Smooth muscle cell (in vitro differentiated cells): ENCODE measurements around the gene ELMO1. TPM values are rescaled to one million over a fixed set of nuclear protein-coding genes. Genes with fewer than 3 reads are reported as not detected.

Source experiments
- DNase-seq: peaks from one replicate; lab custom pipeline; 2025; ENCODE audit not compliant: unreplicated experiment; lab: John Stamatoyannopoulos, UW
- H2AFZ ChIP-seq: fragments of 200-600 bp; sonication (generic); 2 replicates; pipeline ENCODE4 v1.6.0; 2016; ENCODE audit warnings: antibody characterized with exemption, low read depth, mild to moderate bottlenecking
- H3F3A ChIP-seq: fragments of 200-600 bp; sonication (generic); 2 replicates; pipeline ENCODE4 v1.6.0; 2017; ENCODE audit warnings: antibody characterized with exemption, low read depth
- H3K27ac ChIP-seq: fragments of 200-600 bp; sonication (generic); 2 replicates; pipeline ENCODE4 v1.5.1; 2016; ENCODE audit warnings: low read depth, mild to moderate bottlenecking
- H3K27me3 ChIP-seq: fragments of 200-600 bp; sonication (generic); 2 replicates; pipeline ENCODE4 v1.6.1; 2016; ENCODE audit warnings: low read depth, mild to moderate bottlenecking
- H3K36me3 ChIP-seq: fragments of 200-600 bp; sonication (generic); 2 replicates; pipeline ENCODE4 v1.5.1; 2016; ENCODE audit warnings: low read depth
- H3K4me1 ChIP-seq: fragments of 200-600 bp; sonication (generic); 2 replicates; pipeline ENCODE4 v1.5.1; 2016; ENCODE audit warnings: low read depth
- H3K4me2 ChIP-seq: fragments of 200-600 bp; sonication (generic); 2 replicates; pipeline ENCODE4 v1.6.0; 2016; ENCODE audit warnings: mild to moderate bottlenecking
- H3K4me3 ChIP-seq: fragments of 200-600 bp; sonication (generic); 2 replicates; pipeline ENCODE4 v1.5.1; 2016; ENCODE audit warnings: mild to moderate bottlenecking
- H3K79me2 ChIP-seq: fragments of 200-600 bp; sonication (generic); 2 replicates; pipeline ENCODE4 v1.6.0; 2016; ENCODE audit warnings: low read depth, mild to moderate bottlenecking
- H3K9ac ChIP-seq: fragments of 200-600 bp; sonication (generic); 2 replicates; pipeline ENCODE4 v1.6.0; 2016; ENCODE audit warnings: low read depth
- H3K9me3 ChIP-seq: fragments of 200-600 bp; sonication (generic); replicated peaks from 2 replicates; pipeline ENCODE4 v1.5.1; 2016; ENCODE audit warnings: low read depth
- H4K20me1 ChIP-seq: fragments of 200-600 bp; sonication (generic); 2 replicates; pipeline ENCODE4 v1.6.0; 2016; ENCODE audit warnings: low read depth
- WGBS: methylation state at CpG from one replicate; pipeline ENCODE4 v1.1.7; 2016; ENCODE audit warnings: low lambda C conversion rate; 5-methylcytosine and 5-hydroxymethylcytosine counted together
- polyA plus RNA-seq: library from polyadenylated mRNA; unstranded; fragments of >200 nt; fragmentation: Nextera tagmentation; extraction: Ambion mirVana; gene quantifications from 2 replicates; pipeline ENCODE4 v1.2.1, GENCODE V29; 2016
- total RNA-seq: library from RNA; depleted of rRNA; stranded (reverse); fragments of >200 nt; gene quantifications from 2 replicates; pipeline ENCODE4 v1.2.3, GENCODE V29; 2014
- TF ChIP-seq, protein P1 (sequence below): fragments of 200-600 bp; sonication (generic); IDR thresholded peaks from 2 replicates; pipeline ENCODE4 v1.5.1; 2017; ENCODE audit warnings: borderline replicate concordance, mild to moderate bottlenecking, antibody characterized with exemption; ENCODE audit not compliant: insufficient read depth, poor library complexity, severe bottlenecking

The ELMO1 gene
- total and polyA plus RNA-seq, 2 experiments from 2014 or later: 8.2 to 36.0 TPM

DNA sequence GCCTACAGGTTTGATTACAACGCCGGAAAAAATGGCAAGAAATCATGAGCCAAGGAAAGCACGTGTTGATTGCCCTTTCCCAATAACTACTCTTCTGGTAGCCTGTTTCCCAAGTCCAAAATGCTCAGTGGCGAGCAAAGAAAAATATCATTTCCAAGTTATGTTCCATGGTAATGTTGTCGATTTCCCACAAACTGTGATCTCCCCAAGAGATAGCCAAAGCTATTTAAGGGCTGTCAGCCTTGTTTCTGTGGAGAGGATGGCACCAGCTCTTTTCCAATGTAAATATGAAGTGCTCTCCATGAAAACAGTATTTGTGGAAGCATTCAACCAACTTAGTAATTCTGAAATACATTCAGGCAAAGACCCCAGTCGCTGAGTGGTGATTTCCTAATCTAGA lies 491.9 kb downstream of the ELMO1 start:
- no peak overlapping the region for H3K4me2 ChIP-seq
- H3K27ac ChIP-seq: no peak overlapping the region
- H4K20me1 ChIP-seq: no peaks in the 10 kb centered on the region
- H3F3A ChIP-seq: no peaks in the 10 kb centered on the region
- no peaks in the 10 kb centered on the region for H3K36me3 ChIP-seq
- TF ChIP-seq, protein P1, sequence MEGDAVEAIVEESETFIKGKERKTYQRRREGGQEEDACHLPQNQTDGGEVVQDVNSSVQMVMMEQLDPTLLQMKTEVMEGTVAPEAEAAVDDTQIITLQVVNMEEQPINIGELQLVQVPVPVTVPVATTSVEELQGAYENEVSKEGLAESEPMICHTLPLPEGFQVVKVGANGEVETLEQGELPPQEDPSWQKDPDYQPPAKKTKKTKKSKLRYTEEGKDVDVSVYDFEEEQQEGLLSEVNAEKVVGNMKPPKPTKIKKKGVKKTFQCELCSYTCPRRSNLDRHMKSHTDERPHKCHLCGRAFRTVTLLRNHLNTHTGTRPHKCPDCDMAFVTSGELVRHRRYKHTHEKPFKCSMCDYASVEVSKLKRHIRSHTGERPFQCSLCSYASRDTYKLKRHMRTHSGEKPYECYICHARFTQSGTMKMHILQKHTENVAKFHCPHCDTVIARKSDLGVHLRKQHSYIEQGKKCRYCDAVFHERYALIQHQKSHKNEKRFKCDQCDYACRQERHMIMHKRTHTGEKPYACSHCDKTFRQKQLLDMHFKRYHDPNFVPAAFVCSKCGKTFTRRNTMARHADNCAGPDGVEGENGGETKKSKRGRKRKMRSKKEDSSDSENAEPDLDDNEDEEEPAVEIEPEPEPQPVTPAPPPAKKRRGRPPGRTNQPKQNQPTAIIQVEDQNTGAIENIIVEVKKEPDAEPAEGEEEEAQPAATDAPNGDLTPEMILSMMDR: no peak
- H2AFZ ChIP-seq: no peak overlapping the region
- no peaks in the 10 kb centered on the region for H3K27me3 ChIP-seq
- H3K9ac ChIP-seq: no peak overlapping the region
- no peak overlapping the region for H3K4me3 ChIP-seq
- DNase-seq: no peak
- peaks cover 7% of the 10 kb centered on the region for H3K4me1 ChIP-seq
- no peaks in the 10 kb centered on the region for H3K79me2 ChIP-seq
- no peaks in the 10 kb centered on the region for H3K9me3 ChIP-seq
- 96% methylated on average over 6 of the region's 6 CpGs for WGBS

GRCh38 chr7:36955456-36956129 lies 493.1 kb downstream of the ELMO1 start:
- Histone ChIP-seq H3K36me3 (no peaks in the 10 kb centered on the region), H2AFZ (no peak overlapping the region), H3K4me3 (no peak overlapping the region), H3K4me1 (no peaks in the 10 kb centered on the region), H3F3A (no peaks in the 10 kb centered on the region), H3K4me2 (no peak overlapping the region), H3K79me2 (no peaks in the 10 kb centered on the region), H3K27me3 (no peaks in the 10 kb centered on the region), H3K27ac (no peak overlapping the region), H3K9ac (no peak overlapping the region), H4K20me1 (no peaks in the 10 kb centered on the region), H3K9me3 (no peaks in the 10 kb centered on the region)
- TF ChIP-seq, protein P1: no peak
- WGBS: 96% methylated on average over 3 of the region's 3 CpGs
- no peak for DNase-seq

- TF ChIP-seq, protein P1: no peak
- Histone ChIP-seq H4K20me1 (no peaks in the 10 kb centered on the region), H3K9me3 (no peaks in the 10 kb centered on the region), H3K9ac (no peak overlapping the region), H3K79me2 (no peaks in the 10 kb centered on the region), H2AFZ (no peak overlapping the region), H3K4me1 (no peaks in the 10 kb centered on the region), H3K36me3 (no peaks in the 10 kb centered on the region), H3K27me3 (no peaks in the 10 kb centered on the region), H3K4me3 (no peak overlapping the region), H3K27ac (no peak overlapping the region), H3K4me2 (no peak overlapping the region), H3F3A (no peaks in the 10 kb centered on the region)
- DNase-seq: no peak
- 94% methylated on average over 3 of the region's 3 CpGs for WGBS
These were observed 497.4 kb downstream of the ELMO1 start for GRCh38 chr7:36951257-36951697.
